Measurements from ENCODE around the gene CTRB2.
"Not testable (repeated sequence)": the region's sequence is repeated elsewhere in the genome, so short reads cannot be mapped to it uniquely, and the experiment has no call there.

The CTRB2 gene

GRCh38 chr16:75246504-75247205 is 39.7 kb upstream of the CTRB2 start:
- Mint-ChIP-seq H3K36me3 (no peaks in the 10 kb centered on the region), H3K4me1 (ENCODE audit: low read depth) (peaks cover 2% of the 10 kb centered on the region), H3K27ac (no peak overlapping the region), H3K27me3 (peaks cover 10% of the 10 kb centered on the region), H3K4me3 (no peak overlapping the region), H3K9me3 (ENCODE audit: low read depth) (no peaks in the 10 kb centered on the region)

DNA sequence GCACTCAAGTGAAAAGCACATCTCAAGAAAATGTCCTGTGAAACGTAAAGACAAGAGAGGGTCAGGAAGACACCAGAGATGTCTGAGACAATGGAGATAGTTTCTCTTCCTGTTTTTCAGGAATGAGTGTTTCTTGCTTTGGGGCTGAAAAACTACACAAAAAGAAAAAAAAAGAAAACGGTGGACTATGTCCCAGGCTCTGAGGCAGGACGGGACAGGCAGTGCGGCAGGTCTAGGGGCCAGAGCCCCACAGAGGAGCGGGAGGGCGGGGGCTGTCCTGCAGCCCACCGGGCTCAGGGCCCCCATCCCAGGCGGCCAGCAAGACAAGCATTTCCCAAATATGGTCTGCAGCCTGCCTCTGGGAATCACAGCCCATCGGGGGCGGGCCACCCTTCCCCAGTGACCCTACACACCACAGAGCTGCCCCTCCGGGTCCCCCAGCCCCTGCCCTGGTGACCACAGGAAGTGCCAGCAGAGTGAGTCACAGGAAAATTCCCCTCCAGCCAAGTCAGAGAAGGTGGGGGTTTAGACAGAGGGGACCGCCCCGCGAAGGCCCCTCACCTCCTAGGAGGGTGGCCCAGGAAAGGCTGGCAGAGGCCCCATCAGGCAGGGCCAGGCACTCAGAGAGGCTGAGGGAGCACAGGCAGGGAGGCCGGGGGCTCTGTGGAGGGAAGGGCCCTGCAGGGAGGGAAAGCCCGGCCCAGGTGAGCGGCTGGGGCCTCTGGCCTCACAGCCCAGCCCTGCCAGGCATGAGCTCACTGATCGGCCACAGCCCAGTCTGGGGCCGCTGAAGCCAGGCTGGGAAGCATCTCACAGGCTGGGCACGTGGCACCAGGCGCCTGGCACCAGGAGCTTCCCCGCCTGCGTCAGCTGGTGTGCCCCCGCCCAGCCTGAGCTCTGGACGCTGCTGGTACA is 38.1 kb upstream of the CTRB2 start:
- no peaks in the 10 kb centered on the region for H3K9me3 Mint-ChIP-seq (ENCODE audit: low read depth)
- peaks cover 9% of the 10 kb centered on the region for H3K27me3 Mint-ChIP-seq
- no peak overlapping the region for H3K27ac Mint-ChIP-seq
- no peaks in the 10 kb centered on the region for H3K4me1 Mint-ChIP-seq (ENCODE audit: low read depth)
- no peaks in the 10 kb centered on the region for H3K36me3 Mint-ChIP-seq
- H3K4me3 Mint-ChIP-seq: no peak overlapping the region

- H3K4me3 Mint-ChIP-seq: no peak overlapping the region
- H3K27ac Mint-ChIP-seq: no peak overlapping the region
Measured at GRCh38 chr16:75244225-75244809, 37.4 kb upstream of the CTRB2 start.

DNA sequence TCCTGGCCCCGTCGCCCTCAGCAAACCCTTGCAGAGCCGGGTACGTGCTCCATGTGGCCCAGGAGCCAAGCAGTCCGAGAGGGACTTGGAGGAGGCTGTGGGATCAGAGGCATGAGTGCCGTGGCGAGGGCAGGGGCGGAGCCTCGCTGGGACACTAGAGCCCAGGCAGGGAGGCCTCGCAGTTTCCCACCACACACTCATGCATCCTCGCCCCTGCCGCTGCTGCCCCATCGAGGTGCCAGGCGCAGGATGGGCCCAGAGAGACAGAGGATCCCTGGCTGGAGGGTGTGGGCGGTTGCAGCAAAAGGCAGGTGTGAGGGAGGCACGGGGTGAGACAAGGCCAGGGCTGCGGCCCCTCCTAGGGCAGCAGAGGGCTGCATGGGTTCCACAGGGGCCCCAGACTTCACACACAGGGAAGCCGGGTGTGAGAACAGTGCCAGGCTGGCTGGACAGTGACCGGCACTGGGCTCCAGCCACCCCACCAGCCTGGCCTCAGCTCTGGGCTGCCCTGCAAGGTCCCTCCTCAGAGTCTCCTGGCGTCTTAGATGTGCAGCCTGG is 36.8 kb upstream of the CTRB2 start:
- no peaks in the 10 kb centered on the region for H3K9me3 Mint-ChIP-seq (ENCODE audit: low read depth)
- H3K4me1 Mint-ChIP-seq (ENCODE audit: low read depth): no peaks in the 10 kb centered on the region

More at GRCh38 chr16:75244225-75244809, 37.4 kb upstream of the CTRB2 start:
- Mint-ChIP-seq H3K4me1 (ENCODE audit: low read depth) (no peaks in the 10 kb centered on the region), H3K9me3 (ENCODE audit: low read depth) (no peaks in the 10 kb centered on the region), H3K27me3 (peaks cover 7% of the 10 kb centered on the region), H3K36me3 (no peaks in the 10 kb centered on the region)

GRCh38 chr16:75242436-75243078 is 35.6 kb upstream of the CTRB2 start:
- H3K27me3 Mint-ChIP-seq; H3K36me3 Mint-ChIP-seq; H3K27ac Mint-ChIP-seq; H3K4me3 Mint-ChIP-seq; H3K4me1 Mint-ChIP-seq (ENCODE audit: low read depth); H3K9me3 Mint-ChIP-seq (ENCODE audit: low read depth): not testable (repeated sequence)

More for the DNA sequence above, 36.8 kb upstream of the CTRB2 start:
- Mint-ChIP-seq H3K36me3 (no peaks in the 10 kb centered on the region), H3K4me3 (no peak overlapping the region), H3K27me3 (peaks cover 7% of the 10 kb centered on the region), H3K27ac (no peak overlapping the region)

DNA sequence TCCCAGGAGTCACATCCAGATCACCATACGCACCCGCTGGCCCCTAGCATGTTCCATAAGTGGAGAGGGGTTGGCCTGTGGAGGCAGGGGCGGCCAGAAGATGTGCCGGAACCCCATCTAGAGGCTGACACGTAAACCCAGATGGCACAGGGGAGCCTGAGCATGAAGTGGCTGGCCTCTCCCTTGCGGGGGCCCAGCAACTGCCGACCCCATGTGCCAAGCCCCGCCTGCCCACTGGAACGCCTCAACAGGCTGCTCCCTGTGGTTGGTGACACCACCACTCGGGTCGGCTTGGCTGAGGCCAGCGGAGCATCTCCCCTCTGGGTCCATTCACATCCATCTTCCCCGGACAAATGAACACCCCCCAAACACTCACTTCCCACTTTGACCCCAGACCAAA is 35.0 kb upstream of the CTRB2 start:
- Mint-ChIP-seq H3K9me3 (ENCODE audit: low read depth) (no peaks in the 10 kb centered on the region), H3K27me3 (no peaks in the 10 kb centered on the region), H3K27ac (no peak overlapping the region), H3K4me3 (no peak overlapping the region), H3K36me3 (no peaks in the 10 kb centered on the region), H3K4me1 (ENCODE audit: low read depth) (no peaks in the 10 kb centered on the region)

DNA sequence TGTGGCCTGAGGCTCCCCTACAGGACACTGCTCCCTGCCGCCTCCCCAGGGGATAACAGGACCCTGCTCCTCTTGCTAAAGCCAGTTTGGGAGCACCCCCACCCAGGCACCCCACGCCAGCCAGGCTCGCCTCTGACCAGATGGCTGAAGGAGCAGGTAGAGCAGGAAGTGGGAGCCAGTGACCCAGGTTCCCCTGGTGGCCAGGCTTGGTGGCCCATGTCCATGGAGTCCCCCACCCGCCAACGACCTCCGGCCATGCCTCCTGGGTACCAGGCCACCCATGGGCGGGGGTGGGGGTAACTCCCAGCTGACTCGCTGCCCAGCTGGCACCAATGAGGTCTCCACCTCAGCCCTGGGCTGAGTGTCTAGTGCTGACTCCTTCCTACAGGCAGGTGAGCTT is 34.5 kb upstream of the CTRB2 start:
- Mint-ChIP-seq H3K9me3 (ENCODE audit: low read depth) (no peaks in the 10 kb centered on the region), H3K4me1 (ENCODE audit: low read depth) (no peaks in the 10 kb centered on the region), H3K4me3 (no peak overlapping the region), H3K36me3 (no peaks in the 10 kb centered on the region), H3K27ac (no peak overlapping the region), H3K27me3 (no peaks in the 10 kb centered on the region)

GRCh38 chr16:75240633-75241032 is 33.7 kb upstream of the CTRB2 start:
- not testable (repeated sequence) for H3K27ac Mint-ChIP-seq; H3K9me3 Mint-ChIP-seq (ENCODE audit: low read depth); H3K27me3 Mint-ChIP-seq; H3K4me1 Mint-ChIP-seq (ENCODE audit: low read depth); H3K4me3 Mint-ChIP-seq; H3K36me3 Mint-ChIP-seq

GRCh38 chr16:75239542-75240122 is 32.7 kb upstream of the CTRB2 start:
- H3K9me3 Mint-ChIP-seq (ENCODE audit: low read depth): no peaks in the 10 kb centered on the region
- H3K4me3 Mint-ChIP-seq: no peak overlapping the region
- H3K4me1 Mint-ChIP-seq (ENCODE audit: low read depth): peaks cover 2% of the 10 kb centered on the region
- H3K27ac Mint-ChIP-seq: no peak overlapping the region
- no peaks in the 10 kb centered on the region for H3K36me3 Mint-ChIP-seq
- no peaks in the 10 kb centered on the region for H3K27me3 Mint-ChIP-seq

DNA sequence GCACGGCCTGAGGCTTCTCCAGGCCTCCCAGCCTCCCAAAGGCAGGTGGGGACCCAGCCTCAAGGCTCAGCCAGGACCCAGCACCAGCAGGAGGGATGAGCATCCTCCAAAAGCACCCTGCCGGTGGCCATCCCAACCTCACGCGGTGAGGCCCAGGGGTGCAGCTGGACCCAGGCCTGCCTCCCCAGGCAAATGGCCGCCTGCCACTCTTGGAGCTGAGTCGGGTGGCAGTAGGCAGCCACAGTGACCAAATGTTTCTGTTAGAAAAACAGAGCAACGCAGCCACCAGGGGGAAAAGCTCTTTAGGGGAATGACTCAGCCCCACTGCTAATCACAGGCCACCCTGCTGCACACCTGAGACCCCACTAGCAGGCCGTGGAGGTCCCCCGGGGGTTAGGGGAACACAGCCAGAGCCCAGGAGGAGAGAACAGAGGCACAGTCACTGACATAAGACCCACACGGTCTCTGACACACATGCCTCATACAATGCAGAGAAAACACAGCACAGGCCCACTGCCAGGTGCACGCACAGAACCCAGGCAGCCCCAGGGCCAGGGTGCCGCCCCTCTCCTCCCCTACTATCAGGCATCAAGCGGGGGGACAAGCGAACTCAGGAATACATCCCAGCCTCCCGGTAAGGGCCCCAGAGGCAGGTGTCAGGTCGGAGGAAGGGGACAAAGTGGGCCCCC is 32.0 kb upstream of the CTRB2 start:
- Mint-ChIP-seq H3K27ac (no peak overlapping the region), H3K4me1 (ENCODE audit: low read depth) (peaks cover 4% of the 10 kb centered on the region), H3K9me3 (ENCODE audit: low read depth) (no peaks in the 10 kb centered on the region), H3K27me3 (no peaks in the 10 kb centered on the region), H3K4me3 (no peak overlapping the region), H3K36me3 (no peaks in the 10 kb centered on the region)

DNA sequence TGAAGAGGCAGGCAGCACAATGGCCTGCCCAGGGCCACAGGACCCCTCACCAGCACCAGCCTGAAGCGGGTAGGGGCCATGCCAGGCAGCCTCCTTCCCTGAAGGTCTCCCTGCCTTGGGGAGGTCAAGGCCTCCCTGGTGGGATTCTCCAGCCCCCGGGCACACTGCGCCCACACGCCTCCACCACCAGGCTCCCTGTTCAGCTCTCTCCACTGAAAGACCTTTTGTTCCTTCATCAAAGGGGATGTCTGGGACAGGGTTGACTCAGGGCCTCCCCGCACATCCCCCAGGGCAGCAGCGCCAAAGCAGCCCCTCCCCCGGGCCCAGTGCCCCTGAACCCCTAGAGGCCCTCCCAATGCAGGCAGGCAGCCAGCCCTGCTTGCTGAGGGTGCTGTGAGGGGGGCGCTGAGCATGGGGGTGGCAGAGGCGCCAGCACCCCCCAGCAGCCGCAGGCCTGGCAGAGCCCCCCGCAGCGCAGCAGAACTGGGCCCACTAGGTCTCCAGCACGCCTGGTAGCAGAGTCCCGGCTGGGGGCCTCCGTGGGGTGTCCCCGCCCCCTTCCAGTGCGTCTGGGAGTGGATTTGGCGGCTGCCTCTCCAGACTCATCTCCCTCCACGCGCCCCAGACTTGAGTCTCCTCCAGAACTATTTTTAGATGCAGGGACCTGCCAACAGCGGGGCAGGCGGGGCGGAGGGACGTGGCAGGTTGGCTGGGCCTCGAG is 31.3 kb upstream of the CTRB2 start:
- Mint-ChIP-seq H3K9me3 (ENCODE audit: low read depth) (no peaks in the 10 kb centered on the region), H3K36me3 (no peaks in the 10 kb centered on the region), H3K4me1 (ENCODE audit: low read depth) (peaks cover 6% of the 10 kb centered on the region), H3K27me3 (no peaks in the 10 kb centered on the region), H3K4me3 (no peak overlapping the region), H3K27ac (no peak overlapping the region)

GRCh38 chr16:75237398-75238131 is 30.6 kb upstream of the CTRB2 start:
- Mint-ChIP-seq H3K9me3 (ENCODE audit: low read depth) (no peaks in the 10 kb centered on the region), H3K27me3 (no peaks in the 10 kb centered on the region), H3K4me3 (no peak overlapping the region), H3K36me3 (no peaks in the 10 kb centered on the region), H3K27ac (no peak overlapping the region), H3K4me1 (ENCODE audit: low read depth) (peaks cover 6% of the 10 kb centered on the region)

DNA sequence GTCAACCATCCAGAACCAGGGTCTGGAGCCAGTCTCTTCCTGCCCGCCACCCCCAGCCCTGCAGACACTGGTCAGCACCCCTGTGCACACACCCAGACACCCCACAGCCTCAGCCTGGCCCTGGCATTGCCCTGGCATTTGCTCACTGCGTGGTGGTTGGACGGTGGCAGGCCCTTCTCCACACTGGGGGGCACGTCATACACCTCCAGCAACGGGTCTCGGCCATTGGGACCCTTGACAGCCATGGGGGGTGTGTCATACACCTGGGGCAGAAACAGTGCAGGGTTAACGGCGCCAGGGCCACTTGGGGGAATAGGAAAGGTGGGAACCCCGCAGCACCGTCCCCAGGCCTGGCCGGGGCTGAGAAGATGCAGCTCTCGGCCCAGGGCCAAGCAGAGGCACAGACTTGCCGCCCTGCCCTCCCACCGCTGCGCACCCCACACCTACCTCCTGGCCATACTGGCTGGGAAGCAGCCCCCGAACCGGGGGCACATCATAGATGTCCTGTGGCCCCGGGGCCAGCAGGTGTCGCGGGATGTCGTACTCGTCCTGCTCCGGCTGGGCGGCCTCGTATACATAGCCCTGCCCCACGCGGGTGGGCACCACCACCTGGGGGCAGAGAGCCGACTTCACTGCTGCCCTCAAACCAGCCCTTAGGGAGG is 29.9 kb upstream of the CTRB2 start:
- Mint-ChIP-seq H3K27me3 (no peaks in the 10 kb centered on the region), H3K4me3 (no peak overlapping the region), H3K36me3 (no peaks in the 10 kb centered on the region), H3K4me1 (ENCODE audit: low read depth) (peaks cover 6% of the 10 kb centered on the region), H3K27ac (no peak overlapping the region), H3K9me3 (ENCODE audit: low read depth) (no peaks in the 10 kb centered on the region)
